OCI-LY3 (cell line): ENCODE results near the gene RHOF.

Source experiments
- CTCF ChIP-seq: fragments of 200-600, 300-600 bp; sonication (generic); IDR thresholded peaks from 2 replicates; pipeline ENCODE4 v1.5.1; 2014; ENCODE audit warnings: antibody characterized with exemption, low read length, low read depth
- EZH2phosphoT487 ChIP-seq: fragments of 200-600 bp; shearing (Covaris generic); IDR thresholded peaks from 2 replicates; pipeline ENCODE4 v1.6.1; 2018; ENCODE audit warnings: antibody characterized with exemption, mixed run types, low read depth

- TF ChIP-seq EZH2phosphoT487, result no peak
- TF ChIP-seq CTCF, result no peak
Measured at GRCh38 chr12:121822393-121823100, 29.1 kb upstream of the RHOF start.
